ENCODE measurements around the gene ANAPC15. TPM values are rescaled to one million over a fixed set of nuclear protein-coding genes. Genes with fewer than 3 reads are reported as not detected.

Gene ANAPC15
- total RNA-seq, 3 donors from 2014 or later, result 12.1 to 22.4 (median 21.4) TPM

GRCh38 chr11:72100009-72100408 is 12.5 kb downstream of the ANAPC15 start:
- H3K9me3 ChIP-seq, result no peaks in the 10 kb centered on the region
- no peaks in the 10 kb centered on the region for H3K27me3 ChIP-seq
- intact Hi-C loops (cut with DNase I; ENCODE audit: low total_unique reads), result no loop called here
- peak overlapping the region; percentile 11 to 42 for H3K27ac ChIP-seq
- peaks cover 10 to 19% of the 10 kb centered on the region in 2 donors for H3K4me1 ChIP-seq
- TF ChIP-seq CTCF (IDR thresholded peaks at IDR 0.05) (no peak), POLR2AphosphoS5 (IDR thresholded peaks at IDR 0.05) (no peak), POLR2A (IDR thresholded peaks at IDR 0.05) (no peak)
- no peak overlapping the region for H3K4me3 ChIP-seq
- peaks cover 15% of the 10 kb centered on the region for H3K36me3 ChIP-seq
- DNase-seq (ENCODE audit: low spot score in 2 of 2), result no peak

- Histone ChIP-seq H3K4me1 (peaks cover 10 to 19% of the 10 kb centered on the region in 2 donors), H3K9me3 (no peaks in the 10 kb centered on the region), H3K27ac (peak overlapping the region in 1 of 2 donors; percentile 8), H3K27me3 (no peaks in the 10 kb centered on the region), H3K4me3 (no peak overlapping the region), H3K36me3 (peaks cover 15% of the 10 kb centered on the region)
- no peak for TF ChIP-seq POLR2AphosphoS5 (IDR thresholded peaks at IDR 0.05)
- no peak for TF ChIP-seq CTCF (IDR thresholded peaks at IDR 0.05)
- TF ChIP-seq POLR2A (IDR thresholded peaks at IDR 0.05), result no peak
- no peak for DNase-seq (ENCODE audit: low spot score in 2 of 2)
- intact Hi-C loops (cut with DNase I; ENCODE audit: low total_unique reads), result loop anchor here (10.0 kb wide), 1 partner anchor 84 kb away; no protein-coding TSS in a partner anchor
Observed at GRCh38 chr11:72098741-72099140, 13.8 kb downstream of the ANAPC15 start.

- no peaks in the 10 kb centered on the region for H3K27me3 ChIP-seq
- intact Hi-C loops (cut with DNase I; ENCODE audit: low total_unique reads), result loop anchor here (10.0 kb wide), 1 partner anchor 76 kb away; no protein-coding TSS in a partner anchor
- peak overlapping the region; percentile 29 to 70 for H3K27ac ChIP-seq
- DNase-seq (ENCODE audit: low spot score in 2 of 2), result peak; percentile 66 to 71
- no peaks in the 10 kb centered on the region for H3K9me3 ChIP-seq
- H3K4me3 ChIP-seq, result no peak overlapping the region
- H3K36me3 ChIP-seq, result no peaks in the 10 kb centered on the region
- TF ChIP-seq POLR2AphosphoS5 (IDR thresholded peaks at IDR 0.05), result peak in 2 of 3 donors; percentile 42 to 67
- no peak for TF ChIP-seq POLR2A (IDR thresholded peaks at IDR 0.05)
- TF ChIP-seq CTCF (IDR thresholded peaks at IDR 0.05), result peak; percentile 59 to 97 (median 90)
- peaks cover 0 to 7% of the 10 kb centered on the region in 2 donors for H3K4me1 ChIP-seq
Observed at GRCh38 chr11:72091292-72091691, 21.2 kb downstream of the ANAPC15 start.

- Histone ChIP-seq H3K36me3 (no peaks in the 10 kb centered on the region), H3K4me3 (no peak overlapping the region), H3K27me3 (no peaks in the 10 kb centered on the region), H3K9me3 (no peaks in the 10 kb centered on the region), H3K27ac (peak overlapping the region in 1 of 2 donors; percentile 10), H3K4me1 (peaks cover 0 to 7% of the 10 kb centered on the region in 2 donors)
- TF ChIP-seq CTCF (IDR thresholded peaks at IDR 0.05), result no peak
- TF ChIP-seq POLR2A (IDR thresholded peaks at IDR 0.05), result no peak
- TF ChIP-seq POLR2AphosphoS5 (IDR thresholded peaks at IDR 0.05), result no peak
- intact Hi-C loops (cut with DNase I; ENCODE audit: low total_unique reads), result no loop called here
- DNase-seq (ENCODE audit: low spot score in 2 of 2), result no peak
Observed at GRCh38 chr11:72088076-72088808, 24.3 kb downstream of the ANAPC15 start.

GRCh38 chr11:72085621-72086351 is 26.7 kb downstream of the ANAPC15 start:
- H3K4me3 ChIP-seq, result no peak overlapping the region
- H3K36me3 ChIP-seq, result no peaks in the 10 kb centered on the region
- H3K9me3 ChIP-seq, result no peaks in the 10 kb centered on the region
- intact Hi-C loops (cut with DNase I; ENCODE audit: low total_unique reads), result no loop called here
- H3K27ac ChIP-seq, result peak overlapping the region; percentile 37 to 41
- TF ChIP-seq CTCF (IDR thresholded peaks at IDR 0.05), result no peak
- no peak for TF ChIP-seq POLR2A (IDR thresholded peaks at IDR 0.05)
- no peak for TF ChIP-seq POLR2AphosphoS5 (IDR thresholded peaks at IDR 0.05)
- H3K27me3 ChIP-seq, result no peaks in the 10 kb centered on the region
- H3K4me1 ChIP-seq, result peaks cover 0 to 4% of the 10 kb centered on the region in 2 donors
- DNase-seq (ENCODE audit: low spot score in 2 of 2), result no peak
